NCI-H526 (cell line): ENCODE results near the gene PCDHGB4.
"Not testable (repeated sequence)": the region's sequence is repeated elsewhere in the genome, so short reads cannot be mapped to it uniquely, and the experiment has no call there.

Experiments used
- DNase-seq, 2 experiments: peaks; one replicate each; lab custom pipeline; 2025; lab: John Stamatoyannopoulos, UW

Gene PCDHGB4

DNA sequence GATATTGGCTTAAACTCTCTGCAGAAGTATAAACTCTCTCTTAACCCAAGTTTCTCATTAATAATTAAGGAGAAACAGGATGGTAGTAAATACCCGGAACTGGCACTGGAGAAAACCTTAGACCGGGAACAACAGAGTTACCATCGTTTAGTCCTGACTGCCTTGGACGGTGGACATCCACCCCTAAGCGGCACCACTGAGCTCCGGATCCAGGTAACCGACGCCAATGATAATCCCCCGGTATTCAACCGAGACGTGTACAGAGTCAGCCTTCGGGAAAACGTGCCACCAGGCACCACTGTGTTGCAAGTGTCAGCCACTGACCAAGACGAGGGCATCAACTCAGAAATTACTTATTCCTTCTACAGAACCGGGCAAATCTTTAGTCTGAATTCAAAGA, 11.1 kb downstream of the PCDHGB4 start:
- no peak for DNase-seq

DNA sequence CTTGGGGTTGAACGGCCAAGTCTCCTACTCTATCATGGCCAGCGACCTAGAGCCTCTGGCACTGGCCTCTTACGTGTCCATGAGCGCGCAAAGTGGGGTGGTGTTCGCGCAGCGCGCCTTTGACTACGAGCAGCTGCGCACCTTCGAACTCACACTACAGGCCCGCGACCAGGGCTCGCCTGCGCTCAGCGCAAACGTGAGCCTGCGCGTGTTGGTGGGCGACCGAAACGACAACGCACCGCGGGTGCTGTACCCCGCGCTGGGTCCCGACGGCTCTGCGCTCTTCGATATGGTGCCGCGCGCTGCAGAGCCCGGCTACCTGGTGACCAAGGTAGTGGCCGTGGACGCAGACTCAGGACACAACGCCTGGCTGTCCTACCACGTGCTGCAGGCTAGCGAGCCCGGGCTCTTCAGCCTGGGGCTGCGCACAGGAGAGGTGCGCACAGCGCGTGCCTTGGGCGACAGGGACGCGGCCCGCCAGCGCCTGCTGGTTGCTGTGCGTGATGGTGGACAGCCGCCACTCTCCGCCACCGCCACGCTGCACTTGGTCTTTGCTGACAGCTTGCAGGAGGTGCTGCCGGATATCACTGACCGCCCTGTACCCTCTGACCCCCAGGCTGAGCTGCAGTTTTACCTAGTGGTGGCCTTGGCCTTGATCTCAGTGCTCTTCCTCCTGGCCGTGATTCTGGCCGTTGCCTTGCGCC, 12.2 kb downstream of the PCDHGB4 start:
- DNase-seq: no peak

DNA sequence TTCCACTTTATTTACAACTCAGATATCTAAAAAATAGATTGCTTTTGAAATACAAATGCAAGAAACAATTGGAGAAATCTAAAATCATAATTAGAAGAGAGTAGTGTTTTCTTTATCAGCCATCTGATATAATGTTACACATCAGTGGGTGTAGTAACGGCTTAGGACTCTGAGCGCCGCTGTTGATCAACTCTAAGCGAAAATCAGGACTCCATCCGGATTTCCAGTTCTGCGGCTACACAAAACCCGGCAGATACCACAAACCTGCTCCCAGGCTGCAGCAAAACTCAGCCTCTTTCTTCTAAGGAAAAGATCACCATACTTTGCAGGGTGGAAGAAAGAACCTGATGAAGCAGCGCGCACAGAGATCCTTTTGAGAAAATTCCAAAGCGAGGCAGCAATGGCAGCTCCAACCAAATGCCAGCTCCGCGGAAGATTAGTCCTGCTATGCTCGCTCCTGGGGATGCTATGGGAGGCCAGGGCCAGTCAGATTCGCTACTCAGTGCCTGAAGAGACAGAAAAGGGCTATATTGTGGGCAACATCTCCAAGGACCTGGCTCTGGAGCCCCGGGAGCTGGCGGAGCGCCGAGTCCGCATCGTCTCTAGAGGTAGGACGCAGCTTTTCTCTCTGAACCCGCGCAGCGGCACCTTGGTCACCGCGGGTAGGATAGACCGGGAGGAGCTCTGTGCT, 15.2 kb downstream of the PCDHGB4 start, which contains the start of gene PCDHGA9:
Gene PCDHGA9 (plus strand): TSS at position 226 of the 691 bp plus-strand sequence. CDS start 175 bp downstream, at position 401.
- peak; percentile 6 to 52 for DNase-seq

DNA sequence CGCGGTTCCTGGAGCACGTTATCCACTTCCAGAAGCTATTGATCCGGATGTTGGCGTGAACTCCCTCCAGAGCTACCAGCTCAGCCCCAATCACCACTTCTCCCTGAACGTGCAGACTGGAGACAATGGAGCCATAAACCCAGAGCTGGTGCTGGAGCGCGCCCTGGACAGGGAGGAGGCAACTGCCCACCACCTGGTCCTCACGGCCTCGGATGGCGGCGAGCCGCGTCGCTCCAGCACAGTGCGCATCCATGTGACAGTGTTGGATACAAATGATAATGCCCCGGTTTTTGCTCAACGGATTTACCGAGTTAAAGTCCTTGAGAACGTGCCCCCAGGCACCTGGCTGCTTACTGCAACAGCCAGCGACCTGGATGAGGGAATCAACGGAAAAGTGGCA, 15.9 kb downstream of the PCDHGB4 start:
- no peak for DNase-seq

DNA sequence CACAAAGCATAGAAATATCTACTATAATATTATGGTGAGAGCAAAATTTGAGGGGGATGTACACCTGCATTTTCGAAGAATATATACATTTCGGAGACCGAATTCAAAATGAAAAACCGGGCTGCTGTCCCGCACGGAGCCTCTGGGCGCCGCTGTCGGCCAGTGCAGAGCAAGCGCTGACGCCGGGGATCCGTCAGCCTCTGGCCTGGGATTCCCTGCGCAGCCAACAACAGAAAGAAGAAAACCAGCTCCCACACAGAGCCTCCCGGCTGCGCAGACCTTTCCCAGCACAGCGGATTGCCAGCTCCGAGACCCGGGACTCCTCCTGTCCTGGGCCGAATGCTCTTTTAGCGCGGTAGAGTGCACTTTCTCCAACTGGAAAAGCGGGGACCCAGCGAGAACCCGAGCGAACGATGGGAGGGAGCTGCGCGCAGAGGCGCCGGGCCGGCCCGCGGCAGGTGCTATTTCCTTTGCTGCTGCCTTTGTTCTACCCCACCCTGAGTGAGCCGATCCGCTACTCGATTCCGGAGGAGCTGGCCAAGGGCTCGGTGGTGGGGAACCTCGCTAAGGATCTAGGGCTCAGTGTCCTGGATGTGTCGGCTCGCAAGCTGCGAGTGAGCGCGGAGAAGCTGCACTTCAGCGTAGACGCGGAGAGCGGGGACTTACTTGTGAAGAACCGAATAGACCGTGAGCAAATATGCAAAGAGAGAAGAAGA, 20.4 kb downstream of the PCDHGB4 start, which contains the start of gene PCDHGB6:
Gene PCDHGB6 (plus strand): TSS at position 232 of the 716 bp plus-strand sequence. CDS start 182 bp downstream, at position 414.
- peak in 1 of 2 experiments; percentile 23 for DNase-seq

DNA sequence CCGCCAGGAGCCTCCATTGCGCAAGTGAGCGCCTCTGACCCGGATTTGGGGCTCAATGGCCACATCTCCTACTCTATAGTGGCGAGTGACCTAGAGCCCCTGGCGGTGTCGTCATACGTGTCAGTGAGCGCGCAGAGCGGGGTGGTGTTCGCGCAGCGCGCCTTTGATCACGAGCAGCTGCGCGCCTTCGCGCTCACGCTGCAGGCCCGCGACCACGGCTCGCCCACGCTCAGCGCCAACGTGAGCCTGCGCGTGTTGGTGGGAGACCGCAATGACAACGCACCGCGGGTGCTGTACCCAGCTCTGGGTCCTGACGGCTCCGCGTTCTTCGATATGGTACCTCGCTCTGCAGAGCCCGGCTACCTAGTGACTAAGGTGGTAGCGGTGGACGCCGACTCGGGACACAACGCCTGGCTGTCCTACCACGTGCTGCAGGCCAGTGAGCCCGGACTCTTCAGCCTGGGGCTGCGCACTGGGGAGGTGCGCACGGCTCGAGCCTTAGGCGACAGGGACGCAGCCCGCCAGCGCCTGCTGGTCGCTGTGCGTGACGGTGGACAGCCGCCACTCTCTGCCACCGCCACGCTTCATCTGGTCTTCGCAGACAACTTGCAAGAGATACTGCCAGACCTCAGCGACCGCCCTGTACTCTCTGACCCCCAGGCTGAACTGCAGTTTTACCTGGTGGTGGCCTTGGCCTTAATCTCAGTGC, 22.3 kb downstream of the PCDHGB4 start:
- DNase-seq: no peak

- DNase-seq: no peak
These were observed 24.1 kb downstream of the PCDHGB4 start for GRCh38 chr5:141411575-141411974.

GRCh38 chr5:141412854-141413539, 25.5 kb downstream of the PCDHGB4 start, which contains the start of gene PCDHGA10:
TSS of gene PCDHGA10 (plus strand) at chr5:141412987. CDS start at chr5:141413176, 189 bp downstream.
- peak in 1 of 2 experiments; percentile 83 for DNase-seq

GRCh38 chr5:141413540-141414069, 26.1 kb downstream of the PCDHGB4 start:
- DNase-seq: no peak

- not testable (repeated sequence) for DNase-seq
These were observed 27.2 kb downstream of the PCDHGB4 start for GRCh38 chr5:141414548-141415274.

GRCh38 chr5:141415275-141415618, 27.7 kb downstream of the PCDHGB4 start:
- DNase-seq: not testable (repeated sequence)

GRCh38 chr5:141417494-141418172, 30.1 kb downstream of the PCDHGB4 start, which contains the start of gene PCDHGB7:
TSS of gene PCDHGB7 (plus strand) at chr5:141417677. CDS start at chr5:141417860, 183 bp downstream.
- DNase-seq: peak; percentile 29 to 79

DNA sequence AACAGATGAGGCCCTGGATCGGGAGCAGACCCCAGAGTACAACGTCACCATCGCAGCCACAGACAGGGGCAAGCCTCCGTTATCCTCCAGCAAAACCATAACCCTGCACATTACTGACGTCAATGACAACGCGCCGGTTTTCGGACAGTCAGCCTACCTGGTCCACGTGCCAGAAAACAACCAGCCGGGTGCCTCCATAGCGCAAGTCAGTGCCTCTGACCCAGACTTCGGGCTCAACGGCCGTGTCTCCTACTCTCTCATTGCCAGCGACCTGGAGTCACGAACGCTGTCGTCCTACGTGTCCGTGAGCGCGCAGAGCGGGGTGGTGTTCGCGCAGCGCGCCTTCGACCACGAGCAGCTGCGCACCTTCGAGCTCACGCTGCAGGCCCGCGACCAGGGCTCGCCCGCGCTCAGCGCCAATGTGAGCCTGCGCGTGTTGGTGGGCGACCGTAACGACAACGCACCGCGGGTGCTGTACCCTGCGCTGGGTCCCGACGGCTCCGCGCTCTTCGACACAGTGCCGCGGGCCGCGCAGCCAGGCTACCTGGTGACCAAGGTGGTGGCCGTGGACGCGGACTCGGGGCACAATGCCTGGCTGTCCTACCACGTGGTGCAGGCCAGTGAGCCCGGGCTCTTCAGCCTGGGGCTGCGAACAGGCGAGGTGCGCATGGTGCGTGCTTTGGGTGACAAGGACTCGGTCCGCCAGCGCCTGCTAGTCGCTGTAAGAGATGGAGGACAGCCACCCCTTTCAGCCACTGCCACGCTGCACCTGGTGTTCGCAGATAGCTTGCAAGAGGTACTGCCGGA, 31.8 kb downstream of the PCDHGB4 start:
- no peak for DNase-seq

DNA sequence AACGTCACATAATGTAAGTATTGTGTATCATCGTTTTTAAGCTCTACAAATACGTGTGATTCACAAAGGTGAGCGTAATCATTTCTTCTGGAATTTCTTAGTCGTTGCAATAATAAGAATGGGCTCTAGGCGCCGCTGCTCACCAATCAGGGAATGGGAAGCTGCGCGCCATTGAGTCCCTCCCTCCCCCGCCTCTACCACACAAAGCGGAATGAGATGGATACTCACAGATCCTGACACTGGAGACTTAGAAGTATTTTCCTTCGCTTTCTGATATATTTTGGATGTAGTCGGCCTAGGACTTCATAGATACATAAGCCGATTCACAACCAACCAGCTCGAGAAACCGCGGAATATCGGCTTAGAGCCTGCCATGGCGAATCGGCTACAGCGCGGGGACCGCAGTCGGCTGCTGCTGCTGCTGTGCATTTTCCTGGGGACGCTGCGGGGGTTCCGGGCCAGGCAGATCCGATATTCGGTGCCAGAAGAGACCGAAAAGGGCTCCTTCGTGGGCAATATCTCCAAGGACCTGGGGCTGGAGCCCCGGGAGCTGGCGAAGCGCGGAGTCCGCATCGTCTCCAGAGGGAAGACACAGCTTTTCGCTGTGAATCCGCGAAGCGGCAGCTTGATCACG, 33.5 kb downstream of the PCDHGB4 start, which contains the start of gene PCDHGA11:
Gene PCDHGA11 (plus strand): TSS at position 197 of the 634 bp plus-strand sequence. CDS start 177 bp downstream, at position 374.
- peak in 1 of 2 experiments; percentile 27 for DNase-seq

- DNase-seq: no peak
These were observed 34.0 kb downstream of the PCDHGB4 start for GRCh38 chr5:141421489-141421855.

- no peak for DNase-seq
These were observed 35.3 kb downstream of the PCDHGB4 start for GRCh38 chr5:141422742-141423291.

DNA sequence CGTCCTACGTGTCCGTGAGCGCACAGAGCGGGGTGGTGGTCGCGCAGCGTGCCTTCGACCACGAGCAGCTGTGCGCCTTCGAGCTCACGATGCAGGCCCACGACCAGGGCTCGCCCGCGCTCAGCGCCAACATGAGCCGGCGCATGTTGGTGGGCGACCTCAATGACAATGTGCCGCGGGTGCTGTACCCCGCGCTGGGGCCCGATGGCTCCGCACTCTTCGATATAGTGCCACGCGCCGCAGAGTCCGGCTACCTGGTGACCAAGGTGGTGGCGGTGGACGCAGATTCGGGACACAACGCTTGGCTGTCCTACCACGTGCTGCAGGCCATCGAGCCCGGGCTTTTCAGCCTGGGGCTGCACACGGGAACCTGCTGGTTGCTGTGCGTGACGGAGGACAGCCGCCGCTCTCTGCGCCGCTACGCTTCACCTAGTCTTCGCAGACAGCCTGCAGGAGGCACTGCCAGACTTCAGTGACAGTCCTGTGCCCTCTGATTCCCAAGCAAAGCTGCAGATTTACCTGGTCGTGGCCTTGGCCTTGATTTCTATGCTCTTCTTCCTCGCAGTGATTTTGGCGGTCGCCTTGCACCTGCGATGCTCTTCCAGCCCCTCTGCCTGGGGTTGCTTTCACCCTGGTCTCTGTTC, 40.4 kb downstream of the PCDHGB4 start:
- no peak for DNase-seq
